ENCODE measurements around the gene CHP1.

The CHP1 gene

GRCh38 chr15:41301587-41301986 is 70.5 kb downstream of the CHP1 start:
- H3K27ac ChIP-seq (replicated peaks): no peak overlapping the region
- H3K4me3 ChIP-seq (replicated peaks; ENCODE audit: insufficient read depth, low read length): no peak overlapping the region
- TF ChIP-seq CTCF (IDR thresholded peaks at IDR 0.05; ENCODE audit: insufficient read depth, low read length) (no peak), GABPA (IDR thresholded peaks at IDR 0.05; ENCODE audit: low read depth) (no peak), SPI1 (IDR thresholded peaks at IDR 0.05; ENCODE audit: borderline replicate concordance, low read depth) (no peak), POLR2AphosphoS5 (IDR thresholded peaks at IDR 0.05; ENCODE audit: low read depth) (no peak), REST (IDR thresholded peaks at IDR 0.05; ENCODE audit: insufficient replicate concordance, low read depth) (no peak)
- no peak for DNase-seq (ENCODE audit: low read depth in 1 of 2, low spot score in 1 of 2)
- no peaks in the 10 kb centered on the region for H3K27me3 ChIP-seq (ENCODE audit: insufficient read depth, poor library complexity, severe bottlenecking)

- TF ChIP-seq SPI1 (IDR thresholded peaks at IDR 0.05; ENCODE audit: borderline replicate concordance, low read depth): no peak
- no peak for TF ChIP-seq POLR2AphosphoS5 (IDR thresholded peaks at IDR 0.05; ENCODE audit: low read depth)
- TF ChIP-seq CTCF (IDR thresholded peaks at IDR 0.05; ENCODE audit: insufficient read depth, low read length): no peak
- no peak for TF ChIP-seq GABPA (IDR thresholded peaks at IDR 0.05; ENCODE audit: low read depth)
- no peak for TF ChIP-seq REST (IDR thresholded peaks at IDR 0.05; ENCODE audit: insufficient replicate concordance, low read depth)
- no peaks in the 10 kb centered on the region for H3K27me3 ChIP-seq (ENCODE audit: insufficient read depth, poor library complexity, severe bottlenecking)
- no peak overlapping the region for H3K4me3 ChIP-seq (replicated peaks; ENCODE audit: insufficient read depth, low read length)
- no peak for DNase-seq (ENCODE audit: low read depth in 1 of 2, low spot score in 1 of 2)
- no peak overlapping the region; the same call in 1 of the 2 replicates for H3K27ac ChIP-seq (replicated peaks)
Measured at GRCh38 chr15:41304149-41304770, 73.2 kb downstream of the CHP1 start.

- TF ChIP-seq CTCF (IDR thresholded peaks at IDR 0.05; ENCODE audit: insufficient read depth, low read length) (no peak), GABPA (IDR thresholded peaks at IDR 0.05; ENCODE audit: low read depth) (no peak), REST (IDR thresholded peaks at IDR 0.05; ENCODE audit: insufficient replicate concordance, low read depth) (no peak), POLR2AphosphoS5 (IDR thresholded peaks at IDR 0.05; ENCODE audit: low read depth) (no peak), SPI1 (IDR thresholded peaks at IDR 0.05; ENCODE audit: borderline replicate concordance, low read depth) (no peak)
- DNase-seq (ENCODE audit: low read depth in 1 of 2, low spot score in 1 of 2): no peak
- H3K4me3 ChIP-seq (replicated peaks; ENCODE audit: insufficient read depth, low read length): no peak overlapping the region
- H3K27ac ChIP-seq (replicated peaks): no peak overlapping the region
- no peaks in the 10 kb centered on the region for H3K27me3 ChIP-seq (ENCODE audit: insufficient read depth, poor library complexity, severe bottlenecking)
Measured at GRCh38 chr15:41307679-41308078, 76.6 kb downstream of the CHP1 start.

All from HL-60 (cell line).